ENCODE results near the gene CSRNP3. TPM values are rescaled to one million over a fixed set of nuclear protein-coding genes. Genes with fewer than 3 reads are reported as not detected.

CSRNP3 gene
- total RNA-seq, 4 donors from 2014 or later: 1.0 to 44.1 (median 4.3) TPM

GRCh38 chr2:165513479-165513878 lies 44.0 kb downstream of the CSRNP3 start:
- Histone ChIP-seq H3K27me3 (no peaks in the 10 kb centered on the region), H3K4me3 (no peak overlapping the region)
- intact Hi-C loops (cut with DNase I; ENCODE audit: low total_unique reads): no loop called here

GRCh38 chr2:165518611-165519010 lies 49.1 kb downstream of the CSRNP3 start:
- no peak overlapping the region for H3K4me3 ChIP-seq
- H3K9me3 ChIP-seq: no peaks in the 10 kb centered on the region
- H3K27me3 ChIP-seq: no peaks in the 10 kb centered on the region
- no peaks in the 10 kb centered on the region for H3K4me1 ChIP-seq
- peaks cover 0 to 3% of the 10 kb centered on the region in 2 donors for H3K36me3 ChIP-seq
- no peak for TF ChIP-seq CTCF (IDR thresholded peaks at IDR 0.05)
- TF ChIP-seq POLR2A (IDR thresholded peaks at IDR 0.05): no peak
- no peak for DNase-seq
- H3K27ac ChIP-seq: no peak overlapping the region
- intact Hi-C loops (cut with DNase I; ENCODE audit: low total_unique reads): no loop called here

More at GRCh38 chr2:165513479-165513878, 44.0 kb downstream of the CSRNP3 start:
- Histone ChIP-seq H3K9me3 (no peaks in the 10 kb centered on the region), H3K27ac (no peak overlapping the region), H3K36me3 (peaks cover 0 to 3% of the 10 kb centered on the region in 2 donors), H3K4me1 (no peaks in the 10 kb centered on the region)
- DNase-seq: no peak
- TF ChIP-seq CTCF (IDR thresholded peaks at IDR 0.05) (no peak), POLR2A (IDR thresholded peaks at IDR 0.05) (no peak)

DNA sequence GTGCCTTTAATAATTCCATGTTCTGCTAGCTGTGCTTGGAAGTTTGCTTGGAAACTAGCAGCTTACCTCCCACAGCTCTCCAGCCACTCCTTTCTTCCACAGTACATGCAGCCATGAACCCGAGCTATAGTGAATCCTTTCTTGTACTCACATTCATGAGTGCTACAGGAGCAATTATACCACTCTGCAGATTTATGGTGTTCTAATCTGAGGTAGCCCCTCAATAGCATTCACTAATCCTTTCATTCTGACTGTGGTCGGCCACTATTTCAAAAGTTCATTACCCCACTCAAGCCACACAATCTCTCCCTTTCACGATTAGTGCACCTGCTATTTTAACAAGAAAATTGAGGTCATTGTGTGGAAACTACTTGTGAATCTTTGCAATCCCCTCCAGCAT lies 53.2 kb downstream of the CSRNP3 start:
- H3K27me3 ChIP-seq: no peaks in the 10 kb centered on the region
- intact Hi-C loops (cut with DNase I; ENCODE audit: low total_unique reads): no loop called here
- H3K9me3 ChIP-seq: no peaks in the 10 kb centered on the region
- H3K36me3 ChIP-seq: no peaks in the 10 kb centered on the region
- TF ChIP-seq CTCF (IDR thresholded peaks at IDR 0.05): no peak
- no peak for TF ChIP-seq POLR2A (IDR thresholded peaks at IDR 0.05)
- H3K4me1 ChIP-seq: no peaks in the 10 kb centered on the region
- no peak for DNase-seq
- no peak overlapping the region for H3K27ac ChIP-seq
- no peak overlapping the region for H3K4me3 ChIP-seq

DNA sequence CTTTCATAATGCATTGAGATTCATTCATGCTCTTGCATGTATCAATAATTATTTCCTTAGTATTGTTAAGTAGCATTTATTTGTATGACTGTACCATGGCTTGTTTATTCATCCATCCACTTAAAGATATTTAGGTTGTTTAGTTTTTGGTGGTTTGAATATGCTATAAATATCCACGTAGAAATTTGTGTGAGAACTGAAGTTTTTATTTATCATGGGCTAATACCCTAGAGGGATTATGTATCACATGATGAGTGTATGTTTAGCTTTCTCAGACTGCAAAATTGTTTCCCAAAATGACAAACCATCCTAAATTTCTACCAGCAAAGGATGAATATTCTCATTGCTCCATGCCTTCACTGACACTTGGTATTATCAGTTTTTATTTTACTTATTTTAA lies 55.2 kb downstream of the CSRNP3 start:
- no peak overlapping the region for H3K27ac ChIP-seq
- no peaks in the 10 kb centered on the region for H3K36me3 ChIP-seq
- TF ChIP-seq CTCF (IDR thresholded peaks at IDR 0.05): no peak
- TF ChIP-seq POLR2A (IDR thresholded peaks at IDR 0.05): no peak
- intact Hi-C loops (cut with DNase I; ENCODE audit: low total_unique reads): no loop called here
- H3K9me3 ChIP-seq: no peaks in the 10 kb centered on the region
- H3K27me3 ChIP-seq: no peaks in the 10 kb centered on the region
- H3K4me3 ChIP-seq: no peak overlapping the region
- no peaks in the 10 kb centered on the region for H3K4me1 ChIP-seq
- DNase-seq: no peak

GRCh38 chr2:165528691-165529090 lies 59.2 kb downstream of the CSRNP3 start:
- TF ChIP-seq POLR2A (IDR thresholded peaks at IDR 0.05) (no peak), CTCF (IDR thresholded peaks at IDR 0.05) (no peak)
- intact Hi-C loops (cut with DNase I; ENCODE audit: low total_unique reads): no loop called here
- Histone ChIP-seq H3K4me1 (no peaks in the 10 kb centered on the region), H3K9me3 (no peaks in the 10 kb centered on the region), H3K27ac (no peak overlapping the region), H3K4me3 (no peak overlapping the region), H3K27me3 (no peaks in the 10 kb centered on the region), H3K36me3 (no peaks in the 10 kb centered on the region)
- no peak for DNase-seq

All from uterus (tissue), 4 donors.